Prostate gland (tissue), 2 donors: Measurements from ENCODE around the gene NLRC3.

Source experiments
- CTCF ChIP-seq, 4 experiments: fragments of 200-600 bp in 2 of 4; fragments of 450-650 bp in 2 of 4; sonication (generic) in 2 of 4; IDR thresholded peaks; 1 replicate in 3 of 4; 2 replicates in 1 of 4; pipeline ENCODE4 v1.5.1; 2016 to 2019; ENCODE audit warnings: antibody characterized with exemption in 4 of 4, mild to moderate bottlenecking in 2 of 4, moderate library complexity in 2 of 4
- POLR2A ChIP-seq: fragments of 450-650 bp; IDR thresholded peaks from one replicate; pipeline ENCODE4 v1.6.1; 2016; ENCODE audit warnings: antibody characterized with exemption, mild to moderate bottlenecking
- POLR2AphosphoS5 ChIP-seq: sonication (generic); formaldehyde crosslinking; IDR thresholded peaks from one replicate; pipeline ENCODE4 v1.6.1; 2017; ENCODE audit warnings: antibody characterized with exemption

- TF ChIP-seq CTCF (IDR thresholded peaks at IDR 0.05) (no peak), POLR2AphosphoS5 (no peak), POLR2A (no peak)
Measured at GRCh38 chr16:3490911-3491629, 86.1 kb downstream of the NLRC3 start.
